Measurements from ENCODE around the gene CNKSR2.

The CNKSR2 gene

DNA sequence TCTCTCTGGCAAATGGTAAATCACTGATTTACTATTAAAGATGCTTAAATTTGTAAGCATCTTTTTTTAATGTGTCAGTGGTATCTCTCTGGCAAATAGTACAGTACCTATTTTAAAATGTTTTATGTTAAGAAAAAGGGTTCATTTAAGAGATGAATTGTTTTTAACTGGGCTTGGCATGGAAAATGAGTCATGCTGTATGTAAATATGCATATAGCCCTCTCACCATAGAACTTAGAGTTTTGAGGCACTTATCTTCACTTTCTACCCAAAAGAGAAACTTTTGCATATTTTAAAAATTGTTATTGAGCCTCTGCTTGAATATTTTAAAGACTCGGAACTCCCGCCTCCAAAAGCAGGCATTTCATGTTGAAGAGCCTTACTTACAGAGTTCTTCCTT is 246.0 kb downstream of the CNKSR2 start:
- no peak for DNase-seq

DNA sequence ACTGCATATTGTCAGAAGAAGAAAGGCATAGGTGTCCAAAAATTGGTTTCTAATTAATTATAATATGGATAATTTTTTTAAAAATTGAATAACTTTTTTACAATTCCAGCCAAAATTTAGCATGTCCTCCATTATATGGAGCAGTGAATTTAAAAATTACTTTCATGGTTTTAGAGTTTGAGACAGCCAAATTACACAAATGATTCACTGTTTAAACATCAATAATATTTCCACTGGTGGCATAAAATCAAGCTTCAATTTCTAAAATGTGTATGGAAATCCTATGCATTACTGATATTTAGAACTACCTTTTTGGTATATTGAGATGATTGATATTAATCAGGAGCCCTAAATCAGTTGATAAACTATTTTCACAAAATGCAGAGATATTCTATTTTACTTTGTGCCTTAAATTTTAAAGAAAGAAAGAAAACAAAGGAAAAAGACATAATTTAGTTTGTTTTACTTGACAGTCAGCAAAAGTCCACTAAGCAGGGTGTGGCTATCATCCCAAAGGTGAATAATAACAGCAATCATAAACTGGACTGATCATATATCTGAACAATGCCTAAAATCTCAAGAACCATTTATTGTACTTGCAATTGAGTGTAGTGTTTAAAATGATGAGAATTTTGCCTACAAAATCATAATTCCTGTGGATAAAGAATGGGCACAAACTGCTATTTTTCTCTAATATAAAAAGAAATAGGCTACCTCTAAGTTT is 249.7 kb downstream of the CNKSR2 start:
- no peak for DNase-seq

DNA sequence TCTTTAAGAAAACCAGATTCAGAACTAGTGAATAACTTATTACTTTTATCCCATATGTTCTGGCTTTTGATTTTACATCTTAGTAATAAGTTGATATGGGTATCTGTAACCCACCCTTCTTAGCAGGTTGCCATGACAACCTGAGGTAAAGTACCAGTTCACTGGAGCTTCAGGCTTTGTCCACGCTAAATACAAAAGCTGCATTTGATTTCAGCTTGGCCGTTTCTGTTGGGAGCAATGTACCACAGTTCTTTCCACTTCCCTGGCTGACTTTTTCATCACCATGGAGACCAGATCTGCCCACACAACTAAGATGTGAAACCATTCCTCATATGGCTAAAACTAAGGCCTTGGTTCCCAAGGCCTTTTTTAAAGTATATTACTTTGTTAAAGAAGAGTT is 257.8 kb downstream of the CNKSR2 start:
- no peak for DNase-seq

DNA sequence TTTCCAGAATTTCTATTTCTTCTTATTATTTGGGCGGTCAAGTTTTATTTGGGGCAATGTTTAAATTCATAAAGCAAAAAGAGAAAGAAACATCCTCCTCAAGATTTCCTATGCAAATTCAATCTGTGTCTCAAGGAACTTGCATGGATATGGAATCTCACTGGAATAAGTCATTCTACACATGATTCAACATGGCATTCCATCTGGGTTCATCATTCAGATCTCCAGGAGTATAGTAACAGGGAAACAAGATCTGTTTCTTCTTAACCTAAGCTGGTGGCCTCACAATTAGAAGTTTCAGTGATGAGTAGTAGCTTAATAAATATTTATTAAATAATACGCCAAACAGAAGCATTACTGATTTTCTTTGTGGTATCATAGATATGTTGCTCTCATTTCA is 264.1 kb downstream of the CNKSR2 start:
- no peak for DNase-seq

DNA sequence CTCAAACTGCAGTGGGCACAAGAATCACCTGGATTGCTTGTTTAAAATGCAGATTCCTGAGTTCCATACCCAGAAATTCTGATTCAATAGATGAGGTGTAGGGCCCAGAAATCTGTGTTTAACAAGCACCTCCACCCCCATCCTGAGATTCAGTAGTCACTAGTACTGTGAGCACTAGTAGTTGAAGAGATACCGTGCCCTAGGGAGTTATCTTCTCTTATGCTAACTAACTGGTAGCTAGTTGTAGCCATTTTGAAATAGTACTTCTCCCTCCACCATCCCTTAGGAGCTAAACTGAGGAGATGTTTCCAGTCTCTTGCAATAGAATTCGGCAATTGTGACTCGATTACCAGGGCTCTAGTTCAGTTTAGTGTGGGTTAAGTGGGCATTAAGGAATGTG is 265.6 kb downstream of the CNKSR2 start:
- DNase-seq, result no peak

DNA sequence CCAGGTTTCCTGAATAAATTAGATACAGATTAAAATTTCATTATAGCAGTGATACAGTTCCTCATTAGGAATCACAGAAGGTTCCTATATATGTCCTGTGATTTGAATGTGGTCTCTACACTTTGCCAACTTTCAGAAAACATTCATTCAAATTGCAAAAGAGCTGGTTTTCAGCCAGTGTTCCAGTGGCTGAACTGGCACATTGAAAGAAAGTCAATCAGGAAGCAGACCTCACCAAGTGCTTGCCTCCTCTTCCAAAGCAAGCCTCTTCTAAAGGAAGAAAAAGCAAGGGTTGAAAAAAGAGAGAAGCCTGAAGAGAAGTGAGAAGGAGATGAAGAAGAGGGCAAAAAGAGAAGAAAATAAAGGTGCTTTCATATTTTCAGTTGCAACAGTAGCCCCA is 271.2 kb downstream of the CNKSR2 start:
- DNase-seq, result no peak

DNA sequence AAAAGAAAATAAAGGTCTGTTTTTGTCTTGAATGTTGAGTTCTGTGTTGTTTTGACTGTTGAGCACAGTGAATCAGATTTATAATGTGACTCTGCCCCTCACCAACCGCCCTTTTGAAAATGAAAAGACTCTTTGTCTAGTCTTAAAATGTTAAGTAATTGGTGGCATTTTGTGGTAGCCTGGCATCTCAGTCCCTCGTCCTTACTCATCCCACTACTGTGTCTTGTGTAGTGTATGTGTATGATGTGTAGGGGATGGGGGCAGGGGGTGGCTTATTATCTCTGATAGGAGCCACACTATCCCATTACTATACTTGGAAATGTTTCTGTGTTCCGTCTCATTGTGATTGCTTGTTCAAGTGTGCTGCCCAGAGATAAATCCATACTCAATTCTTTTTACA is 271.7 kb downstream of the CNKSR2 start:
- DNase-seq, result no peak

DNA sequence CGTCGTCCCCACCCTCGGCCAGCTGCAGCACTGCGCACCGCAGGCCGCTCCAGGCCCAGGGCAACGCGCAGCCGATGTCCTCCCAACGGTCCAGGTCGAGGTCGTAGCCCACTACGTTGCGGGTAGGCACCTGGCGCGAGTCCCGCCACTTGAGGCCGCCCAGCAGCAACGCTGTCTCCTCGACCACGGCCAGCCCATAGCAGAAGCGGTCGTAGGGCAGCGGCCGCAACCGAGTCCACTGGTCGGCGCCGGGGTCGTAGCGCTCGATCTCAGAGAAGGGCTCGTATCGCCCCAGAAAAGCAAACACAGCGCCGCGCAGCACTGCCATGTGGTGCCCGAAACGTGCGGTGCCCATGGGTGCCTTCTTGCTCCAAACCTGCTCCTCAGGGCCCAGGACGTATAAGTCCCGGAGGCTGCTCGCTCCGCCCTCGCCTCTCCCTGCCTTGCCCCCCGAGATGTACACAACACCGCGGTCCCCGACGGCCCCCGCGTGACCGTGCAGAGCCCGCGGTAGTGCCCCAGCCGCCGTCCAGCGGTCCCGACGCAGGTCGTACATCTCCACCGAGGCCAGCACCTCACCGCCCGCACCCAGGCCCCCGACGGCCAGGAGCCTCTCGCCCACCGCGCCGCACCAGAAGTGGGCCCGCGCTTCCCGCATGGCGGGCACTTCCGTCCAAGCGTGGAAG is 281.8 kb downstream of the CNKSR2 start:
- no peak for DNase-seq

DNA sequence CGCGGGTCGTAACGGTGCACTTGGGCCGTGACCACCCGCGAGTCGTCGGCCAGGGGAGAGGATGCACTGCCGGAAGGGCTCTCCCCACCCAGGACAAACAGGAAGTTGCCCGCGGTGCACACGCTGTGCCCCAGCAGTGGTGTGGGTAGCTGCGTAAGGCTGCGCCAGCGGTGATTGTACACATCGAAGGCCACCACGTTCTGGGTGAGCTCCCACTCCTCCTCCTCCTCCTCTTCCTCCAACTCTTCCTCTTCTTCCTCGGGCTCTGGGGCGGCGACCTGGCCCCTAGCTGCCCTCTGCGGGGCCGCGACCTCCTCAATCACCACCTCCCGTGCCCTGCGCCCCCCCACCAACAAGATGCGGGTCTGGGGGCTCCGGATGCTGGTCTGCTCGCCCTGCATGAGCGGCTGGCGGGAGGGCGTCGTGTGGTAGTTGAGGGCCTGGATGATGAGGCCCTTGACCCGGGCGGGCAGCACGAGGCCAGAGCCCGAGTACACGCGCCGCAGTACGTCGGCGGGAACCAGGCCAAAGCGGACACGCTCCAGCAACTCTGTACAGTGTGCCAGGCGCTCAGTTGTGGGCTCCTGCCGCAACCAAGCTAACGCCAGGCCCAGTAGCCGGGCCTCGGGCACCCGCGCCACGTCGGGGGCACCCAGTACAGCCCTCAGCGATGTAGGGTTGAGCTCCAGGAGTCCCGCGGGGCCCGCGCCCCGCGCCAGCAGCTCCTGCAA is 282.5 kb downstream of the CNKSR2 start:
- DNase-seq, result no peak

DNA sequence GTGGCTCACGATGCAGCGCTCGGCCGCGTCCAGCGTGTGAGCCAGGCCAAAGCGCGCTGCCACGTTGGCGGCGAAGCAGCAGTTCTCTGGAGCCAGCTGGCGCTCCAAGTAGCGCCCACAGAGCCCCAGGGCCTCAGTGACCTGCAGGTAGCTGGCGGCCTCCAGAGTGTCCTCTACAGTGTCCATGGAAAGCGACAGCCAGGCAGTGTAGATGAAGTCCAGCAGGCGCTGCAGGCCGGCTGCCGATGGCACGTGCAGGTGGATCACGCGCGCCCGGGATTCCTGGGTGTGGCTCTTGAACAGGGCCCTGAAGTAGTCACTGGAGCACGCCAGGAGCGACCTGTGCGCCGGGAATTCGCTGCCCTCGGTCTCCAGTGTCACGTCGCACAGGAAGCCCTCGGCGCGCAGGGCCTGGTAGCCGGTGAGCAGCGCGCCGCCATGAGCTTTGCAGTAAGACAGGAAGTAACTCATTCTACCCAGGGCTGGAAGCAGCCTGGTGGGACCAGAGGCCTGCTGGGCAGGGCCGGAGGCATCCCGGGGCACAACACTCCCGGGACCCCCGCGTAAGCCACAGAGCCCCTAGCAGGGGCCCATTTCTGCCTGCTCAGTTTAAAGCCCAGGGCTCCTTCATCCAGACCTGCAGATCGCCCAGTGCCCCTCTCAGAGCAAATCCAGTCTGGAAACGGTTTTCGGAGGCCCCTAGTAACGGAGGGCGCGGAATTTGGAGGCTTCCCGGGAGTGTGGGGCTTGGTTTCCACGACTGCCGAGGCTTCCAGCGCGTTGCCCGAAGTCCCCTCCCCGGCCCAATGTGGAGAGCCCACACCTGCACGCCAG is 283.3 kb downstream of the CNKSR2 start:
- no peak for DNase-seq

DNA sequence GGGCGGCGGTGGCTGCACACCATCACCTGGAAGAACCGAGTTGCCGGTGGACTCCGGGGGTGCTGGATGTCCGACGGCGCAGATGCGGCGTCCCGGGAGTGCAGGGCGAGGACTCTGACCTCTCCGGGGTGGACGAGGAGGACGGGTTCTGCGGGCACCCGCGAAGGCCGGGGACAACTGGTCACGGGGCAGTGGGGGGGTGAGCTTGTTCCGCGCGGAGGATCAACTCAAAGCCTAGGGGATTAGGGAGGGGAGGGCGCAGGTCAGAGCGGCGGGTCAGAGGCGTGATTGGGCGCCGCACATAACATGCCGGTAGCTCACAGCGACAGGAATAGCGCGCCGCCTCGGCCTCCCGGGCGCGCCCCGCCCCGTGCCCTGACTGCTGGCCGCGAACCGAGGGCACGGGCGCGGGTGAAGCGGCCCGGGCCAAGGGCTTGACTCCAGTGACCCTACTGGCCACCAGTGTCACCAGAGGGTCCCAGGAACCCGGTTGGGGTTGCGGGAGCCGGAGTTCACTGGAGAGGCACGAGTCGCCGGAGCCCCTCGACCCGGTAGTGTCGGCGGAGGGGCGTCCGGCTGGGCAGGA is 284.0 kb downstream of the CNKSR2 start, which contains the start of gene KLHL34:
TSS of gene KLHL34 (minus strand) at position 179 of the 586 bp plus-strand sequence. CDS start 542 bp downstream, outside the sequence.
- no peak for DNase-seq

DNA sequence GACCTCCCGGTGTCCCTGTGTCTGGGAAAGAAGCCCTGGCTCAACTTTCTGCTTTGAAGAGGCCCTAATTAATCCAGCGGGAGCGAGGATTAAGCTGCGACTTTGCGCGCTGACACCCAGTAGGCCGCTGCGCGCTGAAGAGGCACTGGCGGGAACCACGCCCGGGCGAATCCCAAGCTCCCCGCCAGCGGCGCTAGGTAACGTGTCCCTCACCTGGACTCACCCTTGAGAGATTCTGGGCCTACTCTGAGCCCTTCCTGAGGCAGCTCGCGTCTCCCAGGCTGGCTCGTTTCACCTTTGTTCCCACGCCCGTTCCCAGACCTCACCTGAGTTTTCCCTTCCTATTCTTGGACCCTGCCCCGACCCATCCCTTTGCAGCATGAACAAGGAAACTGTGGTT is 284.5 kb downstream of the CNKSR2 start:
- no peak for DNase-seq

DNA sequence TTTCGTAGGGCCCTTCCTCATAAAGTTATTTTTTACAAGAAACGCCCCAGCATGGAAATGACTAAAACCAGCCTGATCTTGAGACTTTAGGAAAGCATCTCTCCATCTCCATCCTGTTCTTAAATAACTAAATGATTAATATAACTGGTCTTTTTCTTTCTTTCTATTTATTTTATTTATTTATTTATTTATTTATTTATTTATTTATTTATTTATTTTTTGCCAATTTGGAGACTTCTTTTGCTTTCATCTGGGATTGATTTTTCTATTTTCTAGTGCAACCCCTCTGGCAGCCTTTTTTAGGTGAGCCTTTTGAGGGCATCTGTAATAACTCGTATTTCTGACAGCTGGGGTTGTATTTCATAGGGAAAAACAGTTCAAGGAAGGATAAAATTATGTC is 285.1 kb downstream of the CNKSR2 start:
- no peak for DNase-seq

DNA sequence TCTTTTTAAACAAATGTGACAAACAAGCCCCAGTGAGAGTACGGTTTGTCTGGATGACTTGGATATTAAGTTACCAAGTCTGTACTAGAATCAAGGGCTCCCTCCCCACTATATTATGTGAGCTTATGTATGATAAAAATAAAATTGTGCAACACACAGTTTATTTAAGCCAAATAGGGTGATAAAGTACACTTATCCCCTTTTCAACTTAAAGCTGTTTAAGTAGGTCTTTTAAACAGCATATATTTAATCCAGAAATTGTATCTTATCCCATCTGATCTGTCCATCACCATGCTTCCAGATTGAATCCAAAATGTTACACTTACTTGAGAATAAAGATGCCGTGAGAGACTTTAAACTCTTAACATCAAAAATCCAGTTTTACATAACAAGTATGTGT is 285.9 kb downstream of the CNKSR2 start:
- DNase-seq, result no peak

DNA sequence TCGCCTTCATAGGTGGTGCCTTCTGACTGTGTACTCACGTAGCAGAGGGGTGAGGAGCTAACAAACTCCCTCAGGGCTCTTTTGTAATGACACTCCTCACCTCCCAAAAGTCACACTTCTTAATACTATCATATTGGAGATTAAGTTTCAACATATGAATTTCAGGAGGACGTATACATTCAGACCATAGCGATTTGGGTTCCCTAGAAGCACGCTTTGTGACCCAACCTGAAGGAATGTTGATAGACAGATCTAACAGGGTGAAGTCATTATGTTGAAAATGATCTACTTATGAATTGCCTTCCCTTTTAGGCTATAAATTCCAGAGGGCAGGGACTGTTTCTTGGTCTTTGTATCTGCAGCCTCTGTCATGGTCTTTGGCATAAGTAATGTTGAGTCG is 287.1 kb downstream of the CNKSR2 start:
- no peak for DNase-seq

DNA sequence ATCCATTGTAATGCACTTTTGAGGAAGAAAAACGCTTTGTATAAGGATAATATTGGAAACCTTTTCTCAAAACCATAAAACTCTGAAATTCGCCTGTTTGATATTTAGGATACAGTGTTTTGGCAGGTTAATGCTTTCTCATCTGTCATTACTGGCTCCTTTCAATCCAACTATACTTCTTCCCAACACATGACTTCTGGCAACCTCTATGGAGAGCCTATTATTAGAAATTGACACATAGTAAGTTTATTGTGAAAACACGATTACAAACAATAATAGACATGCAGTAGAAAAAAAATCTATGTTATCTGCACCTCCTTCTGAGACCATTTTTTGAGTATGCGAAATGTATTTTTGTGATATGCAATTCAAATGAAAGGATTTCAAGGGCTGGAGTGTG is 288.5 kb downstream of the CNKSR2 start:
- DNase-seq, result no peak

DNA sequence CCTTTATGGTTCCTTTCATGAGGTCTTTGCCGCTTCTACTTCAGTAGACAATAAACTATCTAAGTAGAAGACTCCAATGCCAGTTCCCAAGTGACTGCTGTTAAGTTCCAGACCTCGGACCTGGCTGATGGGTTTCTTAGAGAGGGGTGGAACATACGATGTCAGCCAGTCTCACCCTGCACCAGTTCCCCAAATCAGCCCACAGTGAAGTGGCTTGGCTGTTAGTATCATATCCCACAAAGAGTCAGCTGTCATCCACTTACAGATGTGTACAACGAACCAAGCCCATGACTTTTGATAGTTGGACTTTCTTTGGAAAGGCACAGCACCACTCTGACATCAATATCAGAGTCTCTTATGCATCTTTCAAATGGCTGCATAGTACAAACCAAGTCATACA is 292.0 kb downstream of the CNKSR2 start:
- no peak for DNase-seq

DNA sequence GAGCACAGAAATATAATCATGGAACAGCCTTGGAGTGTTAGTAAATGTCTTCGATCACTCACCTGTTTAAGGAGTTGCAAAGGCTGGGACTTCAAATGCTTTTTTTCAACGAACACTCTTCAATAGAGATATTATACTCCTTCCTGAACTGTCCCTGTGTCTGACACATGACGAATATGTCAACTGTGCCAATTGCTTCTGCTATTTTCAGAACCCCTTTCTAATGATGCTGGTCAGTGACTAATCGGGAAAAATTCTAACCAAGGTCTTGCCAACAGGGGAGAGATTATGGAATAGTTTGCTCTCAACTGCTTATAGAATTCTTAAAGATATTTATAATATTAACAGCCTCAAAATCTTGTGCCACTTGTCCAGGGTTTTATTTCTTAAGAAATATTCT is 292.5 kb downstream of the CNKSR2 start:
- DNase-seq, result no peak

DNA sequence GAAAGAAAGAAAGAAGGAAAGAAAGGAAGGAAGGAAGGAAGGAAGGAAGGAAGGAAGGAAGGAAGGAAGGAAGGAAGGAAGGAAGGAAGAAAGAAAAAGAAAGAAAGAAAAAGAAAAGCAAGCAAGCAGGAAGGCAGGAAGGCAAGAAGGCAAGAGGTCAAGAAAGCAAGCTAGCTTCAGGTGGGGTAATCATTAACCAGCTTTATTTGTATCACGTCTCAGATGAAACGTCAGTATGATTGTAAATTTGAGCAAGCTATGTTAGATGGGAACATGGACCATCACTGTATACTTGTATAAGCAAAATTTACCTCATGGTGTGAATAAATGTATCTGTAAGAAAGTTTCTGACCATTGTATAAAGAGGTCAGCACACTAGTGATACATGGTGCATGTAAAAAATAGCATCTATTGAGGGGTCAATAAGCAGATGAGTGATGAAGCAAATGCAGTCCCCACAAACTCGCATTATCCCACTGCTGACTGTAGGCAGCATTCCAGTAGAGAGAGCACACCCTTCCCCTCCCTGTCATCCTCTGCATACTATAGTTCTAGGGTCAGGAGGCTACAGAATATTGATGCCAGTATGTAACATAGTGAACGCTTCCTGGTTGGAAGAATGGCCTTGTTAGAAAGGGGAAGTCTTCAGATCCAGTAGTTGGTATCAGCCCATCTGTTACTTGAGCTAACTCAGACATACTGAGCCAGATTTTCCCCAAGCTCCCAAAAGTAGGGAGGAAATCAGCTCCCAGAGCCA is 300.4 kb downstream of the CNKSR2 start:
- no peak for DNase-seq

DNA sequence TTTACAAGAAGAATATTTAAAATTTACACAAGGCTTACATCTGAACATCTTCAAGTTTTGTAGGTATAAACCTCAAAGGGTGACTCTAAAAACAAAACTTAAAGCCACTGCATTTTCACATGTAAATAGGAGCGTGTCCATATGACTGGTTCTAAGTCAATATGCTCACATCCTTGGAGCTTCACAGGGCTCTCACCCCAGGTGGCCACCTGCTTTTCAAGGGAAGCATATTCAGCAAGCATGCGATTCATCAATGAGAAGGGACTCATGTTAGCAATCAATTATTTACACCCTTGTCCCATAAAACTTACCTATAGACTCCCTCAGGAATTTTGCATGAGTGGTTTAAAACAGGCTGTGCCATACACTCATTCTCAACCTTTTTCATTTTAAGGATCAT is 301.7 kb downstream of the CNKSR2 start:
- DNase-seq, result no peak

DNA sequence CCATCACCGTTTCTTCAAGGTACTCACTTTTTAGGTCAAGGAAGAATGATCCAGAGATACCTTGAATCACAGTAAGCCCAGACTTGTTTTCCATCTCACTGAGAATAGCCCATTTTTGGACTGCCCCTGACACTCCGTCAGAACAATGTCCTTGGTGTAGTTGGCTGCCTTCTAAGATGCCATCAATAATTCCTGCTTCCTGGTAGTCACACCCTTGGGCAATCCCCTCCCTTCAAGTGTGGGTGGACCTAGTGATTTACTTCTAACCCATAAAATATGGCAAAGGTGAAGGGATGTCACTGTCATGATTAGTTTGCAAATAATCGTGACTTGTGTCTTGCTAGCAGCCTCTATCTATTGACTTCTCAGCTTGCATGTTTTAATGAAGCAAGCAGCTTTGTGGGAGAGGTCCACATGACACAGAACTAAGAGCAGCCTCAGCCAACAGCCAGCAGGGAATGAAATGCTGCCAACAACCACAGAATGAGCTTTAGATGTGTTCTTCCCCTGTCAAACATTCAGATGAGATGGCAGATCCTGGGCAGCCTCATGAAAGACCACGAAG is 303.9 kb downstream of the CNKSR2 start:
- no peak for DNase-seq

DNA sequence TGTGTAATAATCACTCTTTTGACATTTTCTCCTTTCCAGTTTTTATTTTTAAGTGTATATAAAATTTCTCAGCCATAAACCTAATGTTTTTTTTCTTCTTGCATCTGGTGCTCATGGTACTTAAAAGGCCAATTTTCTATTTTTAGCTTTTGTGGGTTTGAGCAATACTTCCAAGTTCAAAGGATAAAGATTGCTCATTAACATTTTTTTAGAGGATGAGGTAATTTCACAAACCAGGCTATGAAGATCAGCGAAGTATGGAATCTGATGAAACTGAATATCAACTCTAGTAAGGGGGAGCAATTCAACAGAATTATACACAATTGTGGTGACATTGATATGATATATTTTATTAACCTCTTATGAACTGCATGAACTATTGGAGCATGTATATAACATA is 309.7 kb downstream of the CNKSR2 start:
- no peak for DNase-seq
